ENCODE measurements around the gene CIC.
"Not testable (repeated sequence)": the region's sequence is repeated elsewhere in the genome, so short reads cannot be mapped to it uniquely, and the experiment has no call there.

CIC gene

DNA sequence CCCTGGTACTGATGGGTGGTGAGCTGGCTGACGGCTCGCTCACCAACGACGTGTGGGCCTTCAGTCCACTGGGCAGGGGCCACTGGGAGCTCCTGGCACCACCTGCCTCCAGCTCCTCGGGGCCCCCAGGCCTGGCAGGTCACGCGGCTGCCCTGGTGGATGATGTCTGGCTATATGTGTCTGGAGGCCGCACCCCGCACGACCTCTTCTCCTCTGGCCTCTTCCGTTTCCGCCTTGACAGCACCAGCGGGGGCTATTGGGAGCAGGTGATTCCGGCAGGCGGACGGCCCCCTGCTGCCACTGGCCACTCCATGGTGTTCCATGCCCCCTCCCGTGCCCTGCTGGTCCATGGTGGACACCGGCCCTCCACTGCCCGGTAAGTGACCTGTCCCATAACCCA lies 66.9 kb downstream of the CIC start:
- DNase-seq: no peak

DNA sequence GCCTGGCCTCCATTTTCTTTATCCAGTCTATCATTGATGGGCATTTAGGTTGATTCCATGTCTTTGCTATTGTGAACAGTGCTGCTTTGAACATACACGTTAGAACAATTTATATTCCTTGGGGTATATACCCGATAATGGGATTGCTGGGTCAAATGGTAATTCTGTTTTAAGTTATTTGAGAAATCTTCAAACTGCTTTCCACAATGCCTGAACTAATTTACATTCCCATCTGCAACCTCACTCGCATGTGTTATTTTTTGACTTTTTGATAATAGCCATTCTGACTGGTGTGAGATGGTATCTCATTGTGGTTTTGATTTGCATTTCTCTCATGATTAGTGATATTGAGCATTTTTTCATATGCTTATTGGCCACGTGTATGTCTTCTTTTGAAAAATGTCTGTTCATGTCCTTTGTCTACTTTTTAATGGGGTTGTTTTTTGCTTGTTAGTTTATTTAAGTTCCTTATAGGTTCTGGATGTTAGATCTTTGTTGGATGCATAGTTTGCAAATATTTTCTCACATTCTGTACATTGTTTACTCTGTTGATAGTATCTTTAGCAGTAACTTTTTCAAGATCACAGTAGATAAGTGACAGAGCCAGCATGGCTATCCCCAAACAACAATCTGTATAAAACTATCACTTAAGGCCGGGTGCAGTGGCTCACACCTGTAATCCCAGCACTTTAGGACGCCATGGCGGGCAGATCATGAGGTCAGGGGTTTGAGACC lies 70.2 kb downstream of the CIC start:
- DNase-seq: not testable (repeated sequence)

DNA sequence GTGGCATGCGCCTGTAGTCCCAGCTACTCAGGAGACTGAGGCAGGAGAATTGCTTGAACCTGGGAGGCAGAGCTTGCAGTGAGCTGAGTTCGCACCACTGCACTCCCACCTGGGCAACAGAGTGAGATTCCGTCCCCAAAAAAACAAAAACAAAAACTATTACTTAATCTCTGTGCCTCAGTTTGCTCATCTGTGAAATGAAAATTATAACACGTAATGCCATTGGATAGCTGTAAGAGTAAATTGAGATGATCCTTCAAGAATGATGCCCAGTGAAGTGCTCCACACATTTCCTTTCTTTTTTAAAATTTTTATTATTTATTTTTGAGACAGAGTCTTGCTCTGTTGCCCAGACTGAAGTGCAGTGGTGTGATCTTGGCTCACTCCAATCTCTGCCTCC lies 70.9 kb downstream of the CIC start:
- not testable (repeated sequence) for DNase-seq

DNA sequence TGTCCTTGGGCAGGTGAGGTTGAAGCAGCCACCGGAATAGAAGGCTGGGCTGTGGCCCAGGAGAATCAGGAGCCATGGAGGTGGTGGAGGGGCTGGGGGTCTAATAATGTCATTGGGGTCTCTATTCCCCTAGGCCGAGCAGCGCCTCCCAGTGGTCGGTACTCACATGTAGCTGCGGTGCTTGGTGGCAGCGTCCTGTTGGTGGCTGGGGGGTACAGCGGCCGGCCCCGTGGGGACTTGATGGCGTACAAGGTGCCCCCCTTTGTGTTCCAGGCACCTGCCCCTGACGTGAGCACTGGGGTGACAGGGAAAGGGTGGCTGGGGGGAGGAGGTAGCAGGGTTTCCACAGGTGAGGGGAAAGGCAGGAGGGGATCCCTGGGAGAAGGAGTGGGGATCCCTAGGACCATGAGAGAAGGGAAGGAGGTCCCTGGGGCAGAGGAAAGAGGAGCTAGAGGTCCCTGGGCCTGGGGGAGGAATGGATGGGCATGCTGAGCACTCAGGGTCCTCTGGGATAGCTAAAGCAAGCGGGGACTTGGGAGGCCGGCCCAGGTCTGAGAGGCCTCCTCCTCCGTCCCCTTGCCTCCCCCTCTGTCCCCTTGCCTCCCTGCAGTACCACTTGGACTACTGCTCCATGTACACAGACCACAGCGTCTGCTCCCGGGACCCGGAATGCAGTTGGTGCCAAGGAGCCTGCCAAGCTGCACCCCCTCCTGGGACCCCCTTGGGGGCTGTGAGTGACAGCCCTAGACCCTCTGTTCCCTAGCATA lies 74.5 kb downstream of the CIC start:
- no peak for DNase-seq

DNA sequence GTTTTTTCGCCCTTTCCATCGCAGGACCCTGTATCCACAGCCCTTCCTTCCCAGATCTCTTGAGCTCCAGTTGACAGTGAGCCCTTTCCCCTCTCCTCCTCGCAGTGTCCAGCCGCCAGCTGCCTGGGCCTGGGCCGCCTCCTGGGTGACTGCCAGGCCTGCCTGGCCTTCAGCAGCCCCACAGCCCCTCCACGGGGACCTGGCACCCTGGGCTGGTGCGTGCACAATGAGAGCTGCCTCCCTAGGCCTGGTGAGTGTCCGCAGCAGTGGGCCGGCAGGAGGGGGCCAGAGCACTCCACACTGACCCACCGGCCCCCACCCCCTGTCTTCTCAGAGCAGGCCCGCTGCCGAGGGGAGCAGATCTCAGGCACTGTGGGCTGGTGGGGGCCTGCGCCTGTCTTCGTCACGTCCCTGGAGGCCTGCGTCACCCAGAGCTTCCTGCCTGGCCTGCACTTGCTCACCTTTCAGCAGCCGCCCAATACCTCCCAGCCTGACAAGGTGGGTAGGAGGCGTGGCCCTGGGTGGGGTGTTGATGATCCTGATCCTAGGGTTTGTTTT lies 75.4 kb downstream of the CIC start:
- DNase-seq: no peak
